Measurements from ENCODE around the gene COL28A1.
"Not testable (repeated sequence)": the region's sequence is repeated elsewhere in the genome, so short reads cannot be mapped to it uniquely, and the experiment has no call there.

Gene COL28A1

GRCh38 chr7:7476381-7476780, 59.3 kb downstream of the COL28A1 start:
- H3K9ac ChIP-seq (ENCODE audit: low read length): no peak overlapping the region
- H3K14ac ChIP-seq (ENCODE audit: low read length): no peak overlapping the region
- H2BK5ac ChIP-seq (ENCODE audit: low read depth, low read length, poor library complexity): no peak overlapping the region
- no peak overlapping the region for H3K4me2 ChIP-seq (ENCODE audit: low read length)
- H2AK5ac ChIP-seq (ENCODE audit: low read length): no peak overlapping the region
- H3K18ac ChIP-seq (ENCODE audit: low read length): no peak overlapping the region
- DNase-seq: no peak
- H4K12ac ChIP-seq (ENCODE audit: low read depth, low read length): no peak overlapping the region
- no peaks in the 10 kb centered on the region for H3K79me1 ChIP-seq (ENCODE audit: low read length)
- no peak overlapping the region for H3K23ac ChIP-seq (ENCODE audit: low read length)
- H3K27me3 ChIP-seq (ENCODE audit: insufficient read depth, low read length): no peaks in the 10 kb centered on the region
- H3K4me1 ChIP-seq (ENCODE audit: control insufficient read depth in 1 of 2, insufficient read depth in 2 of 2, low read length in 2 of 2): no peaks in the 10 kb centered on the region
- H3K36me3 ChIP-seq (ENCODE audit: control insufficient read depth in 1 of 2, insufficient read depth in 2 of 2, low read length in 2 of 2): no peaks in the 10 kb centered on the region
- H4K8ac ChIP-seq (ENCODE audit: low read depth, low read length): no peak overlapping the region
- no peak overlapping the region for H3K4ac ChIP-seq (ENCODE audit: low read depth, low read length)
- H2BK12ac ChIP-seq (ENCODE audit: low read length): no peak overlapping the region
- H2BK120ac ChIP-seq (ENCODE audit: insufficient read depth, low read length, poor library complexity): no peak overlapping the region
- H3K4me3 ChIP-seq (ENCODE audit: low read depth, low read length): no peak overlapping the region
- H4K91ac ChIP-seq (ENCODE audit: low read depth, low read length): no peak overlapping the region
- no peaks in the 10 kb centered on the region for H3K79me2 ChIP-seq (ENCODE audit: control insufficient read depth, insufficient read depth, low read length, poor library complexity)
- H3K27ac ChIP-seq (ENCODE audit: low read depth, low read length): no peak overlapping the region
- no peak overlapping the region for H2AFZ ChIP-seq (ENCODE audit: insufficient read depth, low read length, poor library complexity)
- H3K9me3 ChIP-seq (ENCODE audit: insufficient read depth, low read depth, low read length): no peaks in the 10 kb centered on the region
- no CpG with 5 or more reads among the region's 1 CpG for WGBS (ENCODE audit: extremely low coverage, insufficient coverage, insufficient read length)

- H4K12ac ChIP-seq (ENCODE audit: low read depth, low read length): no peak overlapping the region
- no peaks in the 10 kb centered on the region for H3K4me1 ChIP-seq (ENCODE audit: control insufficient read depth in 1 of 2, insufficient read depth in 2 of 2, low read length in 2 of 2)
- no peak overlapping the region for H3K18ac ChIP-seq (ENCODE audit: low read length)
- no peak overlapping the region for H3K9ac ChIP-seq (ENCODE audit: low read length)
- H3K14ac ChIP-seq (ENCODE audit: low read length): no peak overlapping the region
- DNase-seq: no peak
- H3K79me1 ChIP-seq (ENCODE audit: low read length): no peaks in the 10 kb centered on the region
- H4K91ac ChIP-seq (ENCODE audit: low read depth, low read length): no peak overlapping the region
- no peaks in the 10 kb centered on the region for H3K36me3 ChIP-seq (ENCODE audit: control insufficient read depth in 1 of 2, insufficient read depth in 2 of 2, low read length in 2 of 2)
- H3K4me3 ChIP-seq (ENCODE audit: low read depth, low read length): no peak overlapping the region
- H3K9me3 ChIP-seq (ENCODE audit: insufficient read depth, low read depth, low read length): no peaks in the 10 kb centered on the region
- H3K4me2 ChIP-seq (ENCODE audit: low read length): no peak overlapping the region
- WGBS (ENCODE audit: extremely low coverage, insufficient coverage, insufficient read length): no CpG with 5 or more reads among the region's 2 CpGs
- no peak overlapping the region for H2BK5ac ChIP-seq (ENCODE audit: low read depth, low read length, poor library complexity)
- no peak overlapping the region for H4K8ac ChIP-seq (ENCODE audit: low read depth, low read length)
- H3K79me2 ChIP-seq (ENCODE audit: control insufficient read depth, insufficient read depth, low read length, poor library complexity): no peaks in the 10 kb centered on the region
- H2AFZ ChIP-seq (ENCODE audit: insufficient read depth, low read length, poor library complexity): no peak overlapping the region
- no peak overlapping the region for H3K27ac ChIP-seq (ENCODE audit: low read depth, low read length)
- H3K4ac ChIP-seq (ENCODE audit: low read depth, low read length): no peak overlapping the region
- no peaks in the 10 kb centered on the region for H3K27me3 ChIP-seq (ENCODE audit: insufficient read depth, low read length)
- H2BK12ac ChIP-seq (ENCODE audit: low read length): no peak overlapping the region
- H2AK5ac ChIP-seq (ENCODE audit: low read length): no peak overlapping the region
- H3K23ac ChIP-seq (ENCODE audit: low read length): no peak overlapping the region
- no peak overlapping the region for H2BK120ac ChIP-seq (ENCODE audit: insufficient read depth, low read length, poor library complexity)
Observed at GRCh38 chr7:7475601-7476000, 60.1 kb downstream of the COL28A1 start.

GRCh38 chr7:7474436-7474835, 61.2 kb downstream of the COL28A1 start:
- Histone ChIP-seq H3K27ac (ENCODE audit: low read depth, low read length) (no peak overlapping the region), H2BK120ac (ENCODE audit: insufficient read depth, low read length, poor library complexity) (no peak overlapping the region), H4K8ac (ENCODE audit: low read depth, low read length) (no peak overlapping the region)

GRCh38 chr7:7464991-7465765, 70.5 kb downstream of the COL28A1 start:
- H3K4me2 ChIP-seq (ENCODE audit: low read length); H3K4me3 ChIP-seq (ENCODE audit: low read depth, low read length); H3K18ac ChIP-seq (ENCODE audit: low read length); H4K12ac ChIP-seq (ENCODE audit: low read depth, low read length); H2AK5ac ChIP-seq (ENCODE audit: low read length); H3K36me3 ChIP-seq (ENCODE audit: control insufficient read depth in 1 of 2, insufficient read depth in 2 of 2, low read length in 2 of 2); H3K9me3 ChIP-seq (ENCODE audit: insufficient read depth, low read depth, low read length); H4K91ac ChIP-seq (ENCODE audit: low read depth, low read length); H3K23ac ChIP-seq (ENCODE audit: low read length); H2AFZ ChIP-seq (ENCODE audit: insufficient read depth, low read length, poor library complexity); H3K27me3 ChIP-seq (ENCODE audit: insufficient read depth, low read length); H3K14ac ChIP-seq (ENCODE audit: low read length); H3K79me1 ChIP-seq (ENCODE audit: low read length); H4K8ac ChIP-seq (ENCODE audit: low read depth, low read length); H3K9ac ChIP-seq (ENCODE audit: low read length); H2BK12ac ChIP-seq (ENCODE audit: low read length); H3K4me1 ChIP-seq (ENCODE audit: control insufficient read depth in 1 of 2, insufficient read depth in 2 of 2, low read length in 2 of 2); H3K27ac ChIP-seq (ENCODE audit: low read depth, low read length); H3K79me2 ChIP-seq (ENCODE audit: control insufficient read depth, insufficient read depth, low read length, poor library complexity); H3K4ac ChIP-seq (ENCODE audit: low read depth, low read length); H2BK120ac ChIP-seq (ENCODE audit: insufficient read depth, low read length, poor library complexity); H2BK5ac ChIP-seq (ENCODE audit: low read depth, low read length, poor library complexity): not testable (repeated sequence)
- WGBS (ENCODE audit: extremely low coverage, insufficient coverage, insufficient read length): no CpG with 5 or more reads among the region's 39 CpGs
- peak in 1 of 2 donors; percentile 3 for DNase-seq

More at GRCh38 chr7:7474436-7474835, 61.2 kb downstream of the COL28A1 start:
- H3K4me2 ChIP-seq (ENCODE audit: low read length): no peak overlapping the region
- H4K91ac ChIP-seq (ENCODE audit: low read depth, low read length): no peak overlapping the region
- no peak overlapping the region for H3K4ac ChIP-seq (ENCODE audit: low read depth, low read length)
- DNase-seq: no peak
- no peak overlapping the region for H3K4me3 ChIP-seq (ENCODE audit: low read depth, low read length)
- H2BK12ac ChIP-seq (ENCODE audit: low read length): no peak overlapping the region
- no peaks in the 10 kb centered on the region for H3K9me3 ChIP-seq (ENCODE audit: insufficient read depth, low read depth, low read length)
- H3K27me3 ChIP-seq (ENCODE audit: insufficient read depth, low read length): no peaks in the 10 kb centered on the region
- no peaks in the 10 kb centered on the region for H3K79me2 ChIP-seq (ENCODE audit: control insufficient read depth, insufficient read depth, low read length, poor library complexity)
- no peak overlapping the region for H2BK5ac ChIP-seq (ENCODE audit: low read depth, low read length, poor library complexity)
- no peak overlapping the region for H3K23ac ChIP-seq (ENCODE audit: low read length)
- H3K18ac ChIP-seq (ENCODE audit: low read length): no peak overlapping the region
- H2AFZ ChIP-seq (ENCODE audit: insufficient read depth, low read length, poor library complexity): no peak overlapping the region
- H2AK5ac ChIP-seq (ENCODE audit: low read length): no peak overlapping the region
- H3K4me1 ChIP-seq (ENCODE audit: control insufficient read depth in 1 of 2, insufficient read depth in 2 of 2, low read length in 2 of 2): no peaks in the 10 kb centered on the region
- no peaks in the 10 kb centered on the region for H3K36me3 ChIP-seq (ENCODE audit: control insufficient read depth in 1 of 2, insufficient read depth in 2 of 2, low read length in 2 of 2)
- H3K9ac ChIP-seq (ENCODE audit: low read length): no peak overlapping the region
- H4K12ac ChIP-seq (ENCODE audit: low read depth, low read length): no peak overlapping the region
- H3K79me1 ChIP-seq (ENCODE audit: low read length): no peaks in the 10 kb centered on the region
- H3K14ac ChIP-seq (ENCODE audit: low read length): no peak overlapping the region

Data from trophoblast cell (in vitro differentiated cells and primary cell).